ENCODE data around the gene EXO5. TPM values are rescaled to one million over a fixed set of nuclear protein-coding genes. Genes with fewer than 3 reads are reported as not detected.
"Not testable (repeated sequence)": the region's sequence is repeated elsewhere in the genome, so short reads cannot be mapped to it uniquely, and the experiment has no call there.

EXO5 gene
- total RNA-seq, 1 donor from 2014 or later, result 9.7 TPM

DNA sequence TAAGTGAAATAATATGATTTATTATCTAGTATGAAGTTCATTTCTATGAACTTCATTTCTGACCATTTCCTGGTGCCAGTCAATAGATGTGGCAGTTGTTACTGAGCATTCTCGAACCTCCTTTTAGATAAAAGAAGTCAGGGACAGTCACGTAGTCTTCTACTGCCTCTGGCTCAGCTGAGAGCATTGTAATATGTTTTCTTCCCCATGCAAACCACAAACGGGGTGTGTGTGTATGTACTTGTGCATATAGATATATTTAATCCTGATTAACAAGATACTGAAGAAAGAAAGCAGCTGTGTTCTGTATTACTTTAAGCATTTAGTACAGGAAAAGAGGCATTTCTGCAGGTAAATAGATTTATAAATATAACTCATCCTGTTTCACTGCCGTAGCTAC, 44.5 kb downstream of the EXO5 start:
- DNase-seq (ENCODE audit: extremely low spot score, unreplicated experiment), result no peak
- H3K27me3 Mint-ChIP-seq (ENCODE audit: unreplicated experiment), result peaks cover 3% of the 10 kb centered on the region
- TF ChIP-seq, protein P1, sequence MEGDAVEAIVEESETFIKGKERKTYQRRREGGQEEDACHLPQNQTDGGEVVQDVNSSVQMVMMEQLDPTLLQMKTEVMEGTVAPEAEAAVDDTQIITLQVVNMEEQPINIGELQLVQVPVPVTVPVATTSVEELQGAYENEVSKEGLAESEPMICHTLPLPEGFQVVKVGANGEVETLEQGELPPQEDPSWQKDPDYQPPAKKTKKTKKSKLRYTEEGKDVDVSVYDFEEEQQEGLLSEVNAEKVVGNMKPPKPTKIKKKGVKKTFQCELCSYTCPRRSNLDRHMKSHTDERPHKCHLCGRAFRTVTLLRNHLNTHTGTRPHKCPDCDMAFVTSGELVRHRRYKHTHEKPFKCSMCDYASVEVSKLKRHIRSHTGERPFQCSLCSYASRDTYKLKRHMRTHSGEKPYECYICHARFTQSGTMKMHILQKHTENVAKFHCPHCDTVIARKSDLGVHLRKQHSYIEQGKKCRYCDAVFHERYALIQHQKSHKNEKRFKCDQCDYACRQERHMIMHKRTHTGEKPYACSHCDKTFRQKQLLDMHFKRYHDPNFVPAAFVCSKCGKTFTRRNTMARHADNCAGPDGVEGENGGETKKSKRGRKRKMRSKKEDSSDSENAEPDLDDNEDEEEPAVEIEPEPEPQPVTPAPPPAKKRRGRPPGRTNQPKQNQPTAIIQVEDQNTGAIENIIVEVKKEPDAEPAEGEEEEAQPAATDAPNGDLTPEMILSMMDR (IDR thresholded peaks at IDR 0.05), result no peak
- H3K27ac Mint-ChIP-seq (ENCODE audit: unreplicated experiment), result no peak overlapping the region
- no peak overlapping the region for H3K4me3 Mint-ChIP-seq (ENCODE audit: unreplicated experiment)
- H3K9me3 Mint-ChIP-seq (ENCODE audit: unreplicated experiment), result no peaks in the 10 kb centered on the region
- H3K4me1 Mint-ChIP-seq (ENCODE audit: unreplicated experiment), result no peaks in the 10 kb centered on the region
- no peaks in the 10 kb centered on the region for H3K36me3 Mint-ChIP-seq (ENCODE audit: unreplicated experiment)

DNA sequence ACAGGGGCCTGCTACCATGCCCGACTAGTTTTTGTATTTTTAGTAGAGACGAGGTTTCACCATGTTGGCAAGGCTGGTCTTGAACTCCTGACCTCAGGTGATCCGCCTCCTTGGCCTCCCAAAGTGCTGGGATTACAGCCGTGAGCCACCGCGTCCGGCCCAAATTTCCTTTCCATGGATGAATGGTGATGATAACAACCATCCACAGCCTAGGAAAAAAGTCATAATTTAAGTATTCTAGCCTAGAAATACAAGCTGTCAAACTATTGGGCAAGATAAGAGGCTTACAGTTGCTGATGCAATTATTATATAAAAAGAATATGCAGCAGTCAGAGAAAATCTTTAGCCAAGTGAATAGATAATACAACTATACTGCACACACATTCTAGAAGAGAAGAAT, 46.2 kb downstream of the EXO5 start:
- H3K9me3 Mint-ChIP-seq (ENCODE audit: unreplicated experiment); H3K27me3 Mint-ChIP-seq (ENCODE audit: unreplicated experiment); H3K4me3 Mint-ChIP-seq (ENCODE audit: unreplicated experiment); DNase-seq (ENCODE audit: extremely low spot score, unreplicated experiment); H3K36me3 Mint-ChIP-seq (ENCODE audit: unreplicated experiment); H3K27ac Mint-ChIP-seq (ENCODE audit: unreplicated experiment); H3K4me1 Mint-ChIP-seq (ENCODE audit: unreplicated experiment): not testable (repeated sequence)

DNA sequence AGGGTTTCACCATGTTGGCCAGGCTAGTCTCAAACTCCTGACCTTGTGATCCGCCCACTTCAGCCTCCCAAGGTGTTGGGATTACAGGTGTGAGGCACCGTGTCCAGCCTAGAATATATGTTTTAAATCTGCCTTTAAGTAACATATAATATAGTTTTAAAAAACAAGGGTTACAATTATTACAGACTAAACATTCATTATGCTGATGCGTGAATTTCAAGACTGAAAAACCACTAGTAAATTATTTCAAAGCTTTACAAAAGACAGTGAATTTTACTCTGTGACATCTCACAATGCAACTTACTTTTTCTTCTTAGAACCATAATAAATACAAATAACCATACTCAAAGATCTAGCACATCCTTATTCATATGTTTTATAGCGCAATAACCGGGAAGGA, 47.6 kb downstream of the EXO5 start:
- H3K9me3 Mint-ChIP-seq (ENCODE audit: unreplicated experiment), result no peaks in the 10 kb centered on the region
- TF ChIP-seq, protein P1 (IDR thresholded peaks at IDR 0.05), result no peak
- DNase-seq (ENCODE audit: extremely low spot score, unreplicated experiment), result no peak
- peaks cover 3% of the 10 kb centered on the region for H3K27me3 Mint-ChIP-seq (ENCODE audit: unreplicated experiment)
- H3K4me3 Mint-ChIP-seq (ENCODE audit: unreplicated experiment), result no peak overlapping the region
- H3K27ac Mint-ChIP-seq (ENCODE audit: unreplicated experiment), result no peak overlapping the region
- H3K4me1 Mint-ChIP-seq (ENCODE audit: unreplicated experiment), result no peaks in the 10 kb centered on the region
- no peaks in the 10 kb centered on the region for H3K36me3 Mint-ChIP-seq (ENCODE audit: unreplicated experiment)

DNA sequence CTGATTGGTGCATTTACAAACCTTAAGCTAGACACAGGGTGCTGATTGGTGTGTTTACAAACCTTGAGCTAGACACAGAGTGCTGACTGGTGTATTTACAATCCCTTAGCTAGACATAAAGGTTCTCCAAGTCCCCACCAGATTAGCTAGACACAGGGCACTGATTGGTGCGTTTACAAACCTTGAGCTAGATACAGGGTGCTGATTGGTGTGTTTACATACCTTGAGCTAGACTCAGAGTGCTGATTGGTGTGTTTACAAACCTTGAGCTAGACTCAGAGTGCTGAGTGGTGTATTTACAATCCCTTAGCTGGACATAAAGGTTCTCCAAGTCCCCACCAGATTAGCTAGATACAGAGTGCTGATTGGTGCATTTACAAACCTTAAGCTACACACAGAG, 49.7 kb downstream of the EXO5 start:
- H3K27me3 Mint-ChIP-seq (ENCODE audit: unreplicated experiment); H3K36me3 Mint-ChIP-seq (ENCODE audit: unreplicated experiment); H3K27ac Mint-ChIP-seq (ENCODE audit: unreplicated experiment); H3K4me1 Mint-ChIP-seq (ENCODE audit: unreplicated experiment); H3K4me3 Mint-ChIP-seq (ENCODE audit: unreplicated experiment); DNase-seq (ENCODE audit: extremely low spot score, unreplicated experiment); H3K9me3 Mint-ChIP-seq (ENCODE audit: unreplicated experiment): not testable (repeated sequence)

DNA sequence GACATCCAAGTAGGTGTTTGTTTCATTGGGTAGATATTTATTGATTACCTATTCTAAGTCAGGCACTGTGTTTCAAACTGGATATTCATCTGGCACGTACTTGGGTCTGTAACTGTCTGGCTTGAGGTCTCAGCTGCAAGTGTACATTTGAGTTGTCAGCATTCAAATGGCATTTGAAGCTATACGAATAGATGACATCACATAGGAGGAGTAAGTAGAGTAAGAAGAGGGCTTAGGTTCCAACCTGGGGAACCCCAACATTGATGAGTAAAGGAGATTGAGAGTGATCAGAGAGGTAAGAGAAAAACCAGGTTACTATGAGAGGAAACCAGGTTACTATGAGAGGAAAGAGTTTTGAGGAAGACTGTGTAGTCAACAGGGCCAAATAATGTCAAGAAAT, 53.6 kb downstream of the EXO5 start:
- TF ChIP-seq, protein P1 (IDR thresholded peaks at IDR 0.05), result no peak
- H3K27ac Mint-ChIP-seq (ENCODE audit: unreplicated experiment), result no peak overlapping the region
- DNase-seq (ENCODE audit: extremely low spot score, unreplicated experiment), result no peak
- H3K9me3 Mint-ChIP-seq (ENCODE audit: unreplicated experiment), result no peaks in the 10 kb centered on the region
- H3K4me1 Mint-ChIP-seq (ENCODE audit: unreplicated experiment), result no peaks in the 10 kb centered on the region
- peaks cover 13% of the 10 kb centered on the region for H3K27me3 Mint-ChIP-seq (ENCODE audit: unreplicated experiment)
- H3K4me3 Mint-ChIP-seq (ENCODE audit: unreplicated experiment), result no peak overlapping the region
- H3K36me3 Mint-ChIP-seq (ENCODE audit: unreplicated experiment), result no peaks in the 10 kb centered on the region

DNA sequence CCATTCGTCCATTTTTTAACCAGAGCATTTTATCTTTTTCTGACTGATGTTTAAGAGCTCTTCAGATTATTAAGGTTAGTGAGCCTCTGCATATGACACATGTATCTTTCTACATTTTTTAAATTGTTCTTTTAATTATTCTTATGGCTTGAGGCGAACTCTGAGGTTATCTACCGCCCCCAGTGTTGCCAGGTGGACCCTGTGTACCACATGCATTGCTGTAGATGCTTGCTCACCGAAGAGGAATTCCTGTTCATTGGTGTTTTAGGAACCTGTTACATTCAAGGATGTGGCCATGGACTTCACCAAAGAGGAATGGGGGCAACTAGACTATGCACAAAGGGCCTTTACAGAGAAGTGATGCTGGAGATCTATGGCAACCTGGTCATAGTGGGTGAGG, 54.7 kb downstream of the EXO5 start:
- Mint-ChIP-seq H3K27ac (ENCODE audit: unreplicated experiment) (no peak overlapping the region), H3K36me3 (ENCODE audit: unreplicated experiment) (no peaks in the 10 kb centered on the region), H3K4me1 (ENCODE audit: unreplicated experiment) (no peaks in the 10 kb centered on the region), H3K27me3 (ENCODE audit: unreplicated experiment) (peaks cover 18% of the 10 kb centered on the region), H3K4me3 (ENCODE audit: unreplicated experiment) (no peak overlapping the region), H3K9me3 (ENCODE audit: unreplicated experiment) (no peaks in the 10 kb centered on the region)
- TF ChIP-seq, protein P1 (IDR thresholded peaks at IDR 0.05), result no peak
- no peak for DNase-seq (ENCODE audit: extremely low spot score, unreplicated experiment)

All from osteocyte (in vitro differentiated cells).